Dermis microvascular lymphatic vessel endothelial cell (primary cell): ENCODE results near the gene CYP3A7. TPM values are rescaled to one million over a fixed set of nuclear protein-coding genes. Genes with fewer than 3 reads are reported as not detected.
"Not testable (repeated sequence)": the region's sequence is repeated elsewhere in the genome, so short reads cannot be mapped to it uniquely, and the experiment has no call there.

Source experiments
- DNase-seq, 2 donors: peaks; one replicate each; pipeline versions ENCODE4 v3.0.0 to v3.0.0-alpha.2; 2010; ENCODE audit warnings: low read depth in 2 of 2
- total RNA-seq: library from RNA; depleted of rRNA; stranded (reverse); fragments of >200 nt; gene quantifications from 2 replicates; pipeline ENCODE4 v1.2.1, GENCODE V29; 2014

Gene CYP3A7
- not detected in 2 replicates for total RNA-seq

DNA sequence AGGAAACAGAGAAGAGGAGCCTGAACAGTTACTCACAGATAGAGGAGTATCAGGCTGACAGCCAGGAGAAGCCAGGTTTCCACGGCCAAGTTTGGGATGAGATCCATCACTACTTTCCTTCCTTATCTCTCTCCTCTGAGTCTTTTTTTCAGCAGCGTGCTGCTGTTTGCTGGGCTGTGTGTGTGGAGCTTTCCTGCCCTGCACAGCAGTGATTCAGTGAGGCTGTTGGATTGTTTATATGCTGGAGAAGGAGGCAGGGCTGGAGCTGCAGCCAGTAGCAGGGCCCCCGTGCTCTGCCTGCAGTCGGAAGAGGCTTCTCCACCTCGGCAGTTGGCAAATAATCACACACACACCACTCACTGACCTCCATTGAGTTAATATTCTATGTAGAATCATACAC lies at the start of gene CYP3A7:
Gene CYP3A7, minus strand, starts transcription at position 210 of the 400 bp plus-strand sequence. Its CDS starts 103 bp downstream, at position 107.
- no peak for DNase-seq

DNA sequence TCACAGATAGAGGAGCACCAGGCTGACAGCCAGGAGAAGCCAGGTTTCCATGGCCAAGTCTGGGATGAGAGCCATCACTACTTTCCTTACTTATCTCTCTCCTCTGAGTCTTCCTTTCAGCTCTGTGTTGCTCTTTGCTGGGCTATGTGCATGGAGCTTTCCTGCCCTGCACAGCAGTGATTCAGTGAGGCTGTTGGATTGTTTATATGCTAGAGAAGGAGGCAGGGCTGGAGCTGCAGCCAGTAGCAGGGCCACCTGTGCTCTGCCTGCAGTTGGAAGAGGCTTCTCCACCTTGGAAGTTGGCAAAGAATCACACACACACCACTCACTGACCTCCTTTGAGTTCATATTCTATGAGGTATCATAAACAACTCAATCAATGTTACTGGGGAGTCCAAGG lies 49.0 kb upstream of the CYP3A7 start, which contains the start of gene CYP3A4:
Gene CYP3A4, minus strand, starts transcription at position 178 of the 400 bp plus-strand sequence. Its CDS starts 103 bp downstream, at position 75.
- no peak for DNase-seq

DNA sequence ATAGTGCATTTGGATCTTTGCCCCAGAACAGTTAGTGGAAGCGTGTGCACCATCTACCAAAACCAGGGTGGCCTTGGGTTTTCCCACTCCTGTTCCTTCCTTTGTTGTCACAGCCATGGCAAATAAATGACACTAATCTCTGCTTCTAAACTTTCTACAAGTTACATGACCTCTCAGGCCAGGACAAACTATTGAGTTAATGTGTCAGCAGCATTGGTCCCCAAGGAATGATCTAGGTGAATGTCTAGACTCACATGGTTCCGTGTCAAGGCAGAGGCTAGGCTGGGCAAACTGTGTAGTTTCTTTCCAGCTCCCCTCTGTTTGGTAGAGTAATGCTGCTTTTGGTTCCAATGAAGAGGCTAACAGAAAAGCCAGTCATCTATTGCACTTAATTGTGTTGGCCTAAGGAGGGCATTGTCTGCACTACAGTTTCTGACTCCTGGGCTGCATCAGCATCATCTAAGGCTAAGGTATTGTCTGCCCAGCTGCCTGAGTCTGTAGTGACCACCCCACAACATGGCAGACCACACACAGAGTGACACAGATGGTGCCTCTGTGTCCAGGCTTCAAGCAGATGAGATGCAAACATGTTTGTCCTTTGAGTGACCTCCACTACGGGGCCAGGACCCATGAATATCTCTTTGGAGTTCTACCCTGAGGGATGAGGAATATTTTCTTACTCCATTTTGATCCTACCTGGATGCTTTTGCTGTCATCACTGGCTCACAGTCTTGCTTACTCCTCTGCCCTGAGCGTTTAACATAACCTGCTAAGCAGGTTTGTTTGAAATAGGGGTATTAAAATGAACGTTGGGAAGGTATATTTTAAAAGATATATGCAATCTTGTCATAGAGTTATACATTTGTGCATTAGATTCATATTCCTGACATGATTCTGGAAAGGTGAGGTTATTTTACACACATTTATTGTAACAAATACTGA lies 47.3 kb upstream of the CYP3A7 start:
- DNase-seq = no peak

DNA sequence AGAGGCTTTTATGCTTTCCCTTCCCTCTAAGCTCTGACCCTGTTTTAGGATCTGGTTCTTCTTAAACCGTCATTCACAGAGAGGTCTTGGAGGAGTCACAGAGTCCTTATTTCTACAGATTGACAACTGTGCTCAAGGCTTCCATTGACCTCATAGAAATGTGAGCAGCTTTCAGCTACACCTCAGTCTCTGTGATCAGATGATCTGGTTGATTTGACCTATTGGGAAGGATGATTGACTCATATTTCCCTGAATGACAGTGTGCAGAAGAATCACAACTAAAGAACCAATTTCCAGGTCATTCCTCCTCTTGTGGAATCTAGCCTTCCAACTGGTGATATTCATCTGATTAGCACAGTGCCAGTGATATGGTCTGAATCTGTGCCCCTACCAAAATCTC lies 45.6 kb upstream of the CYP3A7 start:
- DNase-seq = no peak

DNA sequence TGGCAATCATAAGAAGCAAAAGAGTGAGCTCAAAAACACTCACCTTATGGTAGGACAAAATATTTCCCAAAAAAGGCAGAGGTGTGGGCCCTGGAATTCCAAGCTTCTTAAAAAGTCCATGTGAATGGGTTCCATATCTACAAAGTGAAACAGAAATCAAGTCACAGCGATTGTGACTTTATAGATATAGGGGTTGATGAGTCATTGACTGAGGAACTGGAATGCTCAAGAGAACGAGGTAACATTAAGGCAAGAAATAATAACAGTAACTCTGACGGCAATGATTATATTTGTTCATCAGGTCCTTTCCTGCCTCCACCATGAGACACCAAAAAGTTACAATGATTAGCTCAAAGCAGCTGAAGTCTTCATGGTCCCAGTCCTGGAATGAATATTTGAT lies 45.0 kb upstream of the CYP3A7 start:
- DNase-seq = no peak

DNA sequence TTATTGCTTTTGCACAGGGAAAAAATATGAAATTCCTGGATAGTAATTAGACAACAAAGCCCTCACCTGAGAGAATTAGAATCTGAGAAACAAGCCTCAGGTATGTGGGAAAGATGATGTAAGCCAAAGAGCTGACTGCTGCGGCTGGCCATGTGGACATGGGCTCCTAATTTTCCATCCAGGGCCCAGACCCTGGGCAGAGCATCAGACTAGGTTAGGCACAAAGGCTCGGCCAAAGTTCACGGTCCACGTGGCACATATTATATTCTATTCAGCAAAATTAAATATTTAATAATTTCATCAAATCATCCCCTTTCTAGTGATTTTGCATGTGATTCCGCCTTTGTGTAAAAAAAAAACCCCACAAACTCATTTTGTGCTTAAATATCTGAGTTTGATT lies 43.9 kb upstream of the CYP3A7 start:
- DNase-seq = no peak

DNA sequence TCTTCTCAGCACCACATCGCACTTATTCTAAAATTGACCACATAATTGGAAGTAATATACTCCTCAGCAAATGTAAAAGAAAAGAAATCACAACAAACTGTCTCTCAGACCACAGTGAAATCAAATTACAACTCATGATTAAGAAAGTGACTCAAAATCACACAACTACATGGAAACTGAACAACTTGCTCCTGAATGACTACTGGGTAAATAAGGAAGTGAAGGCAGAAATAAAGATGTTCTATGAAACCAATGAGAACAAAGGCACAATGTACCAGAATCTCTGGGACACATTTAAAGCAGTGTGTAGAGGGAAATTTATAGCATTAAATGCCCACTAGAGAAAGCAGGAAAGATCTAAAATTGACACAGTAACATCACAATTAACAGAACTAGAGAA lies 38.4 kb upstream of the CYP3A7 start:
- not testable (repeated sequence) for DNase-seq

DNA sequence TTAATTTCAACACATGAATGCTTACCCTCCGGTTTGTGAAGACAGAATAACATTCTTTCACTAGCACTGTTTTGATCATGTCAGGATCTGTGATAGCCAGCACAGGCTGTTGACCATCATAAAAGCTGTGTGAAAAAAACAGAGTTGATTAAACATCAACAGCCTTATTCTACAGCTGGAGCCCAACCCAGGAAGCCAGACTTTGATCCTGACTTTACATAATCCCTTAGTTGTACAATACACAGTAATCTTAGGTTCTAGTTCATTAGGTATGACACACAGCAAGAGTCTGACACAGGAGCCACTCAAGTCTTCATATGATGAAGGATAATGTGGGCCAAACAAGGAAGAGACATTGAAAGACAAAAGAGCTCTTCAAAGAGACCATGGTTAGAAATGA lies 37.6 kb upstream of the CYP3A7 start:
- DNase-seq = no peak

DNA sequence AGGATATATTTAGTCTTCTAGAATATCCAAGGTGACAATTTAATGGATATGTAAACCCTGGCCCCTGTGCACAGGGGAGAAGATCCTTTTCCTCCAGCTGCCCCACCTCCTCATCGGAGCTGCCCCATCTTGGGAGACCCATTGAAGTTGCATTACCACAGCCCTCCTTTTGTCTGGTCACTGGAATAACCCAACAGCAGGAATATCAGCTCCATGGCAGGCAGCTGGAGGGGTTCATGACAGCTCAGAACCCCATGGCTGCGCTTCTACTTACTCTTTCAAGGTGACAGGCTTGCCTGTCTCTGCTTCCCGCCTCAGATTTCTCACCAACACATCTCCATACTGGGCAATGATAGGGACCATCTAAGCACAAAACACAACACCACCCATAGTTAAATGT lies 34.5 kb upstream of the CYP3A7 start:
- DNase-seq = not testable (repeated sequence)

DNA sequence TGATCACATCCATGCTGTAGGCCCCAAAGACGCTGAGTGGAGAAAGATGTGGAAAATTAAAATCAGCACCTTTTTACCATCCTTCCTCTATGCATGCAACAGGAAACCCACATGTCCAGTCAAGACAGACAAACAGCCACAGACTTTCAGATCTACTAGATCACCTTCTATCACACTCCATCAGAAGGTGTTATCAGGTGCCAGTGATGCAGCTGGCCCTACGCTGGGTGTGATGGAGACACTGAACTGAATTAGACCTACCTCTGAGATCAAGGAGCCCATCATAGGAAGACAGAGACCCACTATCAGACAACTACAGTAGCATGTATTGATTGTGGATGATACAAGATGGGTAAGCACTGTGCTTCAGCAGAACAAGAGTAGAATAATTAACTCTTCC lies 33.5 kb upstream of the CYP3A7 start:
- no peak for DNase-seq

DNA sequence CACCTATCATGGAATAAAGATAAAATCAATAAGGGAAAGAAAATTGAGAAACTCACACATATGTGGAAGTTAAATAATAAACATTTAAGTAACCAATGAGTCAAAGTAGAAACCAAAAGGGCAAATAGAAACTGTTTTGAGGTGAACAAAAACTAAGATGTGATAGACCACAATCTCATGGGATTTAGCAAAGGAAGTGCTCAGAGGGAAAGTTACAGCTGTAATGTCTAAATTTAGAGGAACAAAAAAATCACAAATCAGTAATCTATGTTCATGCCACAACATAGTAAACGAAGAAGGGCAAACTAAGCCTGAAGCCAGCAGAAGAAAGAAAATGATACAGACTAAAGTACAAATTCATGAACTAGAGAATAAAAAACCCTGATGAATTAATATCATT lies 32.7 kb upstream of the CYP3A7 start:
- no peak for DNase-seq

DNA sequence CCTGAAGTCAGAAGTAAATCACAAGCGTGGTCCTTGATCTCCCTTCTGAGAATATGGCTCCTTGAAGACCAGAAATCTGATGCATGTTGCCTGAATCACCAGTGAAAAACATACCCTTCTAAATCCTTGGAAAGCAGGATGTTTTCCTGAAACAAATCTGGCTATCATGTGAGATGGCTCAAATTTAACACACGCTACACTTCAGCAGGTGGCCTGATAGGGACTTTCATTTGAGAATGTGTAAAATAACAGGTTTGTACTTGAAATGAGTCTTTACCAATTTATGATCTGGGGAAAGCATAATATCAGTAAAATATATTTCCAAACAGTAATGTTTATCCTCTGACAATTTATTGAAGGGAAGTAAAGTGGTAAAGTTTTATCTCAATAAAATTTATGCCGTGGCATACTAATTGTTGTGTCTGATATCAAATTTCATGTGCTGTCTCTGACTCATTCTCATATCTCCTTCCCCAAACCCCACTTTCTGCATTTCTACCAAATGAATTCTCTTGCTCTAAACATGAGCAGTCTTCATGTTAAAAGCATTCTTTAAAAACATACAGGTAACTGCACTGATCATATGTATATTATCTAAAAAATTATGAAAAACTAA lies 31.6 kb upstream of the CYP3A7 start:
- DNase-seq = no peak

DNA sequence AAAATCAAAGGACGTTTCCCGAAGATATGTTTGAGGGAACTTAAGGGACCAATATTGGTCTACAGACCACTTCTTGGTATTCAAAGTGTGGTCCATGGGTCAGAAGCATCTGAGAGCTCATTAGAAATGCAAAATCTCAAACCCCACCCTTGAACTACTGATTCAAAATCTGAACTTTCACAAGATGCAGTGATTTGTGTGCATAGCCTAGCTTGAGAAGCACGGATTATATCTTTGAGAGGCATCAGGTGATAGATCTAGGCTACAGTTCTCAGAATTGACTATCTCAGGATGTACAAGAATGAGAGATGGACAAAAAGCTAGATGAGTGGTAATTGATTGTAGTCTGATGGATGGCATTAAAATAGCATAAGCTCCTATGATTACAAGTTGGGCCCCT lies 29.5 kb upstream of the CYP3A7 start:
- no peak for DNase-seq

DNA sequence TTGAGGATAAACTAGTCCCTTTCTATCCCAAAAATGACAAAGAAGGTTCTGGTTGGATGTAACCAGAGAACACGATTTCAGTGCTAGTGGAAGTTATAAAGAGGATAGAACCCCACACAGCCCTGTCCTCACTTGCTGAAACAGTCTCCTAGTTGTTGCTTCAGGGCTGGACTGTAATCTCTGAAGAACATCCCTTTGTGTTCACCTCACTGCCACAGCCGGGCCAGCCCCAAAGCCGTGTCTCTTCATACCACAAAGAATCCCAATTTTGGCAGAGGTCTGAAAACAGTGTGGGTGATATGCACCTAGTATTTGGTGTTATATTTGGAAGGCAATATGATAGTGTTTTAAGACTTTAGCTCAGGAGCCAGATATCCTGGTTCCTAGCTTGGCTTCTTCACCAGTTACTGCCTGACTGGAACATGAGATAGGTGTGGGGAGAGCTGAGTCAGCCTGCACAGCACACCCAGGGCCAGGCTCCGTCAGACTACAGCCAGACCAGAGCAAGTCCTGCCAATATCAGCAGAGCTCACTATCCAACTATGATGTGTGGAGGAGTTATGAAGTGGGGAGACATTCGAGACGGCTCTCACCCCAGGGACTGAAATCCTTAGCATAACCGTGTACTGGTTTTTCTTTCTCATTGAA lies 27.8 kb upstream of the CYP3A7 start:
- no peak for DNase-seq

DNA sequence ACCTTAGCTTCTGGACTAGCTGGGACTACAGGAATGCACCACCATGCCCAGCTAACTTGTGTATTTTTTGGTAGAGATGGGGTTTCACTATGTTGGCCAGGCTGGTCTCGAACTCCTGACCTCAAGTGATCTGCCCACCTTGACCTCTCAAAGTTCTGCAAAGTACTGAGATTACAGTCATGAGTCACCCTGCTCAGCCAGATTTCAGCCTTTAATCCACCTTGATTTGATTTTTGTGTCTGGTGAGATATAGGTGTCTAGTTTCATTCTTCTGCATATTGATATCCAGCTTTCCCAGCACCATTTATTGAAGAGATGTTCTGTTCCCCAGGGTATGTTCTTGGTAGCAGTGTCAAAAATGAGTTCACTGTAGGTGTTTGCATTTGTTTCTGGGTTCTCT lies 20.1 kb upstream of the CYP3A7 start:
- no peak for DNase-seq

DNA sequence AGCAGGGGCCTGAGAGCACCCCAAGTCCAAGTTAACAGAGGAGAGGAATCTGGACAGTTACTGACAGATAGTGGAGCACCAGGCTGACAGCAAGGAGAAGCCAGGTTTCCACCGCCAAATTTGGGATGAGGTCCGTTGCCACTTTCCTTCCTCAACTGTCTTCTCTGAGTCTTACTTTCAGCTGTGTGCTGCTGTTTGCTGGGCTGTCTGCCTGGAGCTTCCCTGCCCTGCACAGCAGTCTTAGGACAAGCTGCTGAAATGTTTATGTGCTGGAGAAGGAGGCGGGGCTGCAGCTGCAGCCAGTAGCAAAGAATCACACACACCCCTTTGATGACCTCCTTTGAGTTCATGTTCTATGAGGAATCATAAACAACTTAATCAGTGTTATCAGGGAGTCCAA lies 17.4 kb upstream of the CYP3A7 start:
- no peak for DNase-seq

DNA sequence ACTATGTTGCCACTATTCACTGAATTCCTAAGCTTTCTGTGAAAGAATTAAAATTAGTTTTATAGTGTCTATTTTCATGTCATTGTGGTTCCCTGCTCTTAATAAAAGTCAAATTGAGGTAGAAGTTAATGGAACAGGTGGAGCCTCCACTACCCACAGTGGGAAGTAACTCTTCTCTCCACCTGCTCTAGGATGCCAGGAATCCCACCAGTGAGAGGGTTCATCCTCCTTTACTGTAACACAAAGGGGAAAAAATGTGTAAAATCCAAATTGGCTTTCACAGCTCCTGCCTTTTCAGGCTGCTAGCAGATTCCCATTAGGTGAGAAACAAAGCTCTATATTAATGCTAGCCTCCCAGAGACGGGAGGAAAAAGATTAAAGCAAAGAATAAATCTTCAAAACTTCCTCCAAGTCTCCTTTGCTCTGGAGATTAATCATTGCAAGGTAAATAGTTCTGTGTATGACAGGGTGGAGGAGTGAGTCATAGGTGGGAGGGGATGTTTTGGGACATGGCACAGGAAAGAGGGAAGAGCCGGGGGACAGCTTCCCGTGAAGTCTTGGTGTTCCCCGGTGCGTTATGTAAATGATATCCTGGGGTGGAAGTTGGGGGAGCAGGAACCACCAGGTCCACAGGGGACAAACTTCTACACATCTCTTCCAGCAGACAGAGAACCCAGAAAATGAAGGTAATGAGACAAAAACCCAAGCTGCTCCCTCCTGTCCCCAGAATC lies 16.5 kb upstream of the CYP3A7 start:
- DNase-seq = not testable (repeated sequence)

DNA sequence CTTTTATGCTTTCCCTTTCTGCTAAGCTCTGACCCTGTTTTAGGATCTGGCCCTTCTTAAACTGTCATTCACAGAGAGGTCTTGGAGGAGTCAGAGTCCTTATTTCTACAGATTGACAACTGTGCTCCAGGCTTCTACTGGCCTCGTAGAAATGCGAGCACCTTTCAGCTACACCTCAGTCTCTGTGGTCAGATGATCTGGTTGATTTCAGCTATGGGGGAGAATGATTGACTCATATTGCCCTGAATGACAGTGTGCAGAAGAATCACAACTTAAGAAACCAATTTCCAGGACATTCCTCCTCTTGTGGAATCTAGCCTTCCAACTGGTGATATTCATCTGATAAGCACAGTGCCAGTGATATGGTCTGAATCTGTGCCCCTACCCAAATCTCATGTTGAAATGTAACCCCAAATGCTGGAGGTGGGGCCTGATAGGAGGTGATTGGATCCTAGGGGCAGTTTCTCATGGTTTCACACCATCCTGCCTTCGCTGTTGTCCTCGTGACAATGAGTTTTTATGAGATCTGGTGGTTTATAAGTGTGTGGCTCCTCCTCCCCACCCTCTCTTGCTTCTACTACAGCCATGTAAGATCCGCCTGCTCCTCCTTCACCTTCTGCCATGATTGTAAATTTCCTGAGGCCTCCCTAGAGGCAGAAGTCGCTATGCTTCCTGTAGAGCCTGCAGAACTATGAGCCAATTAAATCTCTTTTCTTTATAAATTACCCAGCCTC lies 14.0 kb upstream of the CYP3A7 start:
- no peak for DNase-seq

DNA sequence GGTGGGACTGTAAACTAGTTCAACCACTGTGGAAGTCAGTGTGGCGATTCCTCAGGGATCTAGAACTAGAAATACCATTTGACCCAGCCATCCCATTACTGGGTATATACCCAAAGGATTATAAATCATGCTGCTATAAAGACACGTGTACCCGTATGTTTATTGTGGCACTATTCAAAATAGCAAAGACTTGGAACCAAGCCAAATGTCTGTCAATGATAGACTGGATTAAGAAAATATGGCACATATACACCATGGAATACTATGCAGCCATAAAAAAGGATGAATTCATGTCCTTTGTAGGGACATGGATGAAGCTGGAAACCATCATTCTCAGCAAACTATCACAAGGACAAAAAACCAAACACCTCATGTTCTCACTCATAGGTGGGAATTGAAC lies 11.9 kb upstream of the CYP3A7 start:
- DNase-seq = not testable (repeated sequence)

DNA sequence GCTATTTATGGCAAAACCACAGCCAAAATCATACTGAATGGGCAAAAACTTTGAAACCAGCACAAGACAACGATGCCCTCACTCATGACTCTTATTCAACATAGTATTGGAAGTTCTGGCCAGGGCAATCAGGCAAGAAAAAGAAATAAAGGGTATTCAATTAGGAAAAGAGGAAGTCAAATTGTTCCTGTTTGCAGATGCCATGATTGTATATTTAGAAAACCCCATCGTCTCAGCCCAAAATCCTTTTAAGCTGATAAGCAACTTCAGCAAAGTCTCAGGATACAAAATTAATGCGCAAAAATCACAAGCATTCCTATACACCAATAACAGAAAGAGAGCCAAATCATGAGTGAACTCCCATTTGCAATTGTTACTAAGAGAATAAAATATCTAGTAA lies 10.4 kb upstream of the CYP3A7 start:
- not testable (repeated sequence) for DNase-seq
